GM19463 (cell line): ENCODE data around the gene NFS1.
"Not testable (repeated sequence)": the region's sequence is repeated elsewhere in the genome, so short reads cannot be mapped to it uniquely, and the experiment has no call there.

Experiments used
- ATAC-seq: cut with Tn5 transposase; IDR thresholded peaks from one replicate; pipeline ENCODE4 v1.9.1; 2021; ENCODE audit warnings: mild to moderate bottlenecking, moderate library complexity; ENCODE audit not compliant: unreplicated experiment

The NFS1 gene

GRCh38 chr20:35710039-35710438 is 10.9 kb upstream of the NFS1 start:
- ATAC-seq: no peak

GRCh38 chr20:35709259-35709658 is 10.1 kb upstream of the NFS1 start:
- ATAC-seq: no peak

- ATAC-seq: no peak
These were observed 9.3 kb upstream of the NFS1 start for GRCh38 chr20:35708502-35708901.

GRCh38 chr20:35706591-35707529 is 7.7 kb upstream of the NFS1 start:
- ATAC-seq: not testable (repeated sequence)

GRCh38 chr20:35705894-35706293 is 6.7 kb upstream of the NFS1 start:
- not testable (repeated sequence) for ATAC-seq

GRCh38 chr20:35704514-35705261 is 5.5 kb upstream of the NFS1 start:
- ATAC-seq: no peak

GRCh38 chr20:35702824-35703695 is 3.9 kb upstream of the NFS1 start:
- ATAC-seq: no peak

GRCh38 chr20:35702051-35702823 is 3.1 kb upstream of the NFS1 start:
- no peak for ATAC-seq

- ATAC-seq: no peak
These were observed 1.5 kb upstream of the NFS1 start for GRCh38 chr20:35700625-35701148.

- no peak for ATAC-seq
These were observed 939 bp upstream of the NFS1 start for GRCh38 chr20:35699957-35700624.

- ATAC-seq: peak; percentile 18
These were observed 640 bp downstream of the NFS1 start for GRCh38 chr20:35698298-35699126.

GRCh38 chr20:35697696-35698297 is 1.4 kb downstream of the NFS1 start:
- ATAC-seq: no peak

GRCh38 chr20:35695978-35696377 is 3.2 kb downstream of the NFS1 start:
- no peak for ATAC-seq

- ATAC-seq: no peak
These were observed 3.9 kb downstream of the NFS1 start for GRCh38 chr20:35695245-35695749.

- no peak for ATAC-seq
These were observed 8.9 kb downstream of the NFS1 start for GRCh38 chr20:35690265-35690664.

- not testable (repeated sequence) for ATAC-seq
These were observed 12.3 kb downstream of the NFS1 start for GRCh38 chr20:35686872-35687271.

GRCh38 chr20:35685368-35685767 is 13.8 kb downstream of the NFS1 start:
- not testable (repeated sequence) for ATAC-seq

- ATAC-seq: no peak
These were observed 17.2 kb downstream of the NFS1 start for GRCh38 chr20:35681960-35682359.
